Prostate gland (tissue), 2 donors: ENCODE results near the gene ATG4D.

Source experiments
- CTCF ChIP-seq, 4 experiments: fragments of 200-600 bp in 2 of 4; fragments of 450-650 bp in 2 of 4; sonication (generic) in 2 of 4; IDR thresholded peaks; 1 replicate in 3 of 4; 2 replicates in 1 of 4; pipeline ENCODE4 v1.5.1; 2016 to 2019; ENCODE audit warnings: antibody characterized with exemption in 4 of 4, mild to moderate bottlenecking in 2 of 4, moderate library complexity in 2 of 4
- POLR2AphosphoS5 ChIP-seq: sonication (generic); formaldehyde crosslinking; IDR thresholded peaks from one replicate; pipeline ENCODE4 v1.6.1; 2017; ENCODE audit warnings: antibody characterized with exemption

GRCh38 chr19:10601999-10602329, 58.3 kb downstream of the ATG4D start:
- no peak for TF ChIP-seq CTCF (IDR thresholded peaks at IDR 0.05)
- TF ChIP-seq POLR2AphosphoS5: no peak
